Neural cell (in vitro differentiated cells): ENCODE measurements around the gene CLCN4.

ENCODE experiments used
- CTCF ChIP-seq: fragments of 450-650 bp; IDR thresholded peaks from 2 replicates; pipeline ENCODE4 v1.5.1; 2014; ENCODE audit warnings: antibody characterized with exemption, mild to moderate bottlenecking, moderate library complexity; ENCODE audit not compliant: poor library complexity, severe bottlenecking
- EP300 ChIP-seq: fragments of 450-650 bp; conservative IDR thresholded peaks from 2 replicates; pipeline ENCODE4 v1.6.1; 2014; ENCODE audit warnings: antibody characterized with exemption, mild to moderate bottlenecking, moderate library complexity; ENCODE audit not compliant: poor library complexity, severe bottlenecking
- EZH2 ChIP-seq: fragments of 200-600, 300-800 bp; shearing (Covaris generic), sonication (generic); IDR thresholded peaks from 2 replicates; pipeline ENCODE4 v1.6.1; 2014; ENCODE audit warnings: antibody characterized with exemption, low read length, borderline replicate concordance, mild to moderate bottlenecking; ENCODE audit not compliant: insufficient read depth, poor library complexity, severe bottlenecking
- POLR2AphosphoS5 ChIP-seq: IDR thresholded peaks from 2 replicates; pipeline ENCODE4 v1.6.1; 2012
- RAD21 ChIP-seq: fragments of 450-650 bp; conservative IDR thresholded peaks from 2 replicates; pipeline ENCODE4 v1.6.1; 2014; ENCODE audit warnings: antibody characterized with exemption, mild to moderate bottlenecking, moderate library complexity
- SMC3 ChIP-seq: fragments of 450-650 bp; conservative IDR thresholded peaks from 2 replicates; pipeline ENCODE4 v1.6.1; 2014; ENCODE audit warnings: antibody characterized with exemption, mild to moderate bottlenecking, moderate library complexity; ENCODE audit not compliant: poor library complexity

- TF ChIP-seq CTCF (no peak), EZH2 (no peak), EP300 (no peak), RAD21 (no peak), POLR2AphosphoS5 (no peak), SMC3 (no peak)
Observed at GRCh38 chrX:10157543-10157942, 768 bp downstream of the CLCN4 start.
